ENCODE data around the gene ELP5.

GRCh38 chr17:7221278-7222092, 30.5 kb upstream of the ELP5 start:
- TF ChIP-seq, protein P1, sequence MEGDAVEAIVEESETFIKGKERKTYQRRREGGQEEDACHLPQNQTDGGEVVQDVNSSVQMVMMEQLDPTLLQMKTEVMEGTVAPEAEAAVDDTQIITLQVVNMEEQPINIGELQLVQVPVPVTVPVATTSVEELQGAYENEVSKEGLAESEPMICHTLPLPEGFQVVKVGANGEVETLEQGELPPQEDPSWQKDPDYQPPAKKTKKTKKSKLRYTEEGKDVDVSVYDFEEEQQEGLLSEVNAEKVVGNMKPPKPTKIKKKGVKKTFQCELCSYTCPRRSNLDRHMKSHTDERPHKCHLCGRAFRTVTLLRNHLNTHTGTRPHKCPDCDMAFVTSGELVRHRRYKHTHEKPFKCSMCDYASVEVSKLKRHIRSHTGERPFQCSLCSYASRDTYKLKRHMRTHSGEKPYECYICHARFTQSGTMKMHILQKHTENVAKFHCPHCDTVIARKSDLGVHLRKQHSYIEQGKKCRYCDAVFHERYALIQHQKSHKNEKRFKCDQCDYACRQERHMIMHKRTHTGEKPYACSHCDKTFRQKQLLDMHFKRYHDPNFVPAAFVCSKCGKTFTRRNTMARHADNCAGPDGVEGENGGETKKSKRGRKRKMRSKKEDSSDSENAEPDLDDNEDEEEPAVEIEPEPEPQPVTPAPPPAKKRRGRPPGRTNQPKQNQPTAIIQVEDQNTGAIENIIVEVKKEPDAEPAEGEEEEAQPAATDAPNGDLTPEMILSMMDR (IDR thresholded peaks at IDR 0.05 in 2 of 3, conservative IDR thresholded peaks at IDR 0.05 in 1 of 3; ENCODE audit: control insufficient read depth in 2 of 3, extremely low read depth in 1 of 3, insufficient read depth in 1 of 3, low read depth in 3 of 3, low read length in 3 of 3): no peak
- TF ChIP-seq EP300 (IDR thresholded peaks at IDR 0.05; ENCODE audit: borderline replicate concordance in 1 of 2, control insufficient read depth in 1 of 2, low read depth in 2 of 2, low read length in 2 of 2) (no peak), ETV6 (conservative IDR thresholded peaks at IDR 0.05 in 1 of 2, IDR thresholded peaks at IDR 0.05 in 1 of 2; ENCODE audit: borderline replicate concordance in 1 of 2, low read depth in 1 of 2) (no peak), SPI1 (IDR thresholded peaks at IDR 0.05; ENCODE audit: borderline replicate concordance, insufficient read depth, low read depth, low read length) (no peak), BHLHE40 (IDR thresholded peaks at IDR 0.05; ENCODE audit: borderline replicate concordance in 1 of 2, low read depth in 2 of 2, low read length in 1 of 2) (no peak), RBBP5 (conservative IDR thresholded peaks at IDR 0.05) (no peak), E2F8 (IDR thresholded peaks at IDR 0.05; ENCODE audit: low read depth, partially characterized antibody) (no peak), SIX5 (IDR thresholded peaks at IDR 0.05; ENCODE audit: low read depth, low read length, severe bottlenecking) (no peak), NFXL1 (IDR thresholded peaks at IDR 0.05; ENCODE audit: borderline replicate concordance) (no peak), TBL1XR1 (IDR thresholded peaks at IDR 0.05; ENCODE audit: low read depth, low read length) (no peak), LARP7 (IDR thresholded peaks at IDR 0.05) (no peak)
- TF ChIP-seq, protein P2, sequence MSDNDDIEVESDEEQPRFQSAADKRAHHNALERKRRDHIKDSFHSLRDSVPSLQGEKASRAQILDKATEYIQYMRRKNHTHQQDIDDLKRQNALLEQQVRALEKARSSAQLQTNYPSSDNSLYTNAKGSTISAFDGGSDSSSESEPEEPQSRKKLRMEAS (IDR thresholded peaks at IDR 0.05; ENCODE audit: low read depth, low read length): no peak
